Muscle of back (tissue), 11 donors: ENCODE data around the gene LRRTM3. TPM values are rescaled to one million over a fixed set of nuclear protein-coding genes. Genes with fewer than 3 reads are reported as not detected.

ENCODE experiments used
- DNase-seq, 3 donors: peaks; one replicate each; pipeline versions ENCODE4 v3.0.0 to v3.0.0-alpha.2; 2013
- polyA plus RNA-seq, 10 donors: library from polyadenylated mRNA; unstranded; fragments of 120-200 nt; gene quantifications; one replicate each; pipeline ENCODE4 v1.2.1, GENCODE V29; 2013; ENCODE audit not compliant: insufficient read length in 10 of 10

The LRRTM3 gene
- polyA plus RNA-seq, 10 donors: 1.1 to 4.1 (median 1.9) TPM

DNA sequence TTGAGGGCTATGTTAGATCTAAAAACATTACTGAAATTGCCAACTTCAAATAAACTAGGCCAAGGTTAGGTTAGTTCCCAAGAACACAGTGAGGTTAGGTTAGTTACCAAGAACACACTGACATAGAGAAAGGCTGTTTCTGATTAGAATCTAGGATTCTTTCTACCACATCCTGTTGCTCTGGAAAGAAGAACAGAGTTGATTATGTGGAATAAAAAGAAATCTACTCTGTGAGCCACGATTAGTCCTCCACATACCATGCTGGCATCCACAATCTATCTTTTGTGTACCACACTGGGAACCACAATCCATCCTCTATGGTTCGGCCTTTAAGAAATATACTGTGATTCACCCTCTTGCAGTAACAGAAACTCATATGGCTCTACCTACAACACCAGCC, 91.4 kb downstream of the LRRTM3 start:
- no peak for DNase-seq

DNA sequence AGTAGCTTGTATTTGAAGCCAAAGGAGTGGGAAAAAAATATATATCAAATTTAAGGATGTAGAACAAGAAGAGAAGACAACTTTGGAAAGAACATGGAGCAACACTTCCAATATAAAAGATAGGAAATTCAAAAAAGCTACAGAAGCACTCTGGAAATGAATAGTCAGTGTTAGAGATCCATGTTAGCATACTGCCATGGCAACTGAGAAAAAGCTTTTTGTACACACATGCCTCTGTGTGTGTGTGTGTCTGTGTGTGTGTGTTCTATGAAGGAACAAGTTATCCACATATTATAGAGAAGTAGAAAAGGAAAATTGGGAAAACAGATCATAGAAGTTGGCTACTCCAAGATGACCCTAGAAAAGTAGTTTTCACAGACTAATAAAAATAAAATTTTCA, 96.3 kb downstream of the LRRTM3 start:
- DNase-seq: peak in 1 of 3 donors; percentile 16

DNA sequence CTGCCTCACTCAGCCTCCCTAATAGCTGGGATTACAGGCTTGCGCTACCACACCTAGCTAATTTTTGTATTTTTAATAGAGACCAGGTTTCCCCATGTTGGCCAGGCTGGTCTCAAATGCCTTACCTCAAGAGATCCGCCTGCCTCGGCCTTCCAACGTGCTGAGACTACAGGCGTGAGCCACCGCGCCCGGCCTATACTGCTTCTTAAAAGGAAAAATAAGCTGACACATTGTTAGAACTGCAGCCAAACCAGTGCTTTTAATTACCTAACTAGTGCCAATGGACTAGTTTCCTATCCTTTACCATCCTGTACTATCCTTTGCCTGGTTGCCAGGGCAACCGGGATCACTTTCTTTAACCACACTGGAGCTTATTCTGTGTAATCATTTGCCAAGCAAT, 108.0 kb downstream of the LRRTM3 start:
- no peak for DNase-seq

DNA sequence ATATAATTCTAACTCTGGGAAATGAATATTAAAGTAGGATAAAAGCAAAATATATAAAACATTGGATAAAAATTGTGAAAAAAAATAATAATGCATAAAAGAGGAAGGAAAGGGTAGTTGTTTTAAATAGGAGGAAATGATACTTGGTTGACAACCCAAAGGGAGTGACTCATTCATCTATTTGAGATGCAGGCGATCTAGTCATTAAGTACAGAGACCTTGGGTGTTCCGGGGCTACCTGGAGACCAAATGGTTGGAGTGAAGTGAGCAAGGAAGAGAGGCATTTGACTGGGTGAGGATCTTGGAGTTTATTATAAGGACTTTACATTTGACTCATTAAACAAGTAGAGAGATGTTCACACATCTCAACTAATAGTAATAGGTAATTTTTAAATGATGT, 111.0 kb downstream of the LRRTM3 start:
- no peak for DNase-seq

DNA sequence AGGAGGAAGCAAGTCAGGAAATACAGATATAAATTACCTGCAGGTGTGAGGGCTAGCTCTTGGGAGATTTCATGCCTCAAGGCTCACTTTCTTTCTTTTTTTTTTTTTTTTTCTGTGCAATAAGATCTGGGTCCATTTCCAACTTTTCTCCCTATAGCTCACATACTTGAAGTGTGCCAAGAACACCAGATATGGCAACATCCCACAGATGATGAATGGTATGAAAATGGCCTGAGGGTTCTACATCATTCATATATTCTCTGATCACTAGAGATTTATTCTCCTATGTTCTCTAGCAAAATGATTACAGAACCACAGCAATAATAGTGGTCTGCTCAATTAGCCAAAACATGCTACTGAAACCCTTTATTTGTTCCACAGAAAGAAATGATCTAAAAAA, 117.2 kb downstream of the LRRTM3 start:
- DNase-seq: no peak

DNA sequence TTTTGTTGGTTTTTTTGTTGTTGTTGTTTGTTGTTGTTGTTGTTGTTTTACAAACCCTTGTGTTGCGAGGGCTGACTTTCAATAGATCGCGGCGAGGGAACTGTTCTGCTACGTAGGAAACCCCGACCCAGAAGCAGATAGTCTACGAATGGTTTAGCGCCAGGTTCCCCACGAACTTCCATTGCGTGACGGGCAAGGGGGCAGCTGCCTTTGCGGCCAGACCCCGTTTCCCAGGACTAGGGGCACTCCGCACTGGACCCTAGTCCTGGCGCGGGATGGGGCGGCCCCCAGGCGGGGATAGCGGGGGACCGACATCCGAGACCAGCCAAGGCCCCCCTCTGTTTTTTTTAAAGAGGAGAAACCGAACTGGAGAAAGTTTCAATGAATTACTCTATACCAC, 119.6 kb downstream of the LRRTM3 start:
- DNase-seq: no peak

DNA sequence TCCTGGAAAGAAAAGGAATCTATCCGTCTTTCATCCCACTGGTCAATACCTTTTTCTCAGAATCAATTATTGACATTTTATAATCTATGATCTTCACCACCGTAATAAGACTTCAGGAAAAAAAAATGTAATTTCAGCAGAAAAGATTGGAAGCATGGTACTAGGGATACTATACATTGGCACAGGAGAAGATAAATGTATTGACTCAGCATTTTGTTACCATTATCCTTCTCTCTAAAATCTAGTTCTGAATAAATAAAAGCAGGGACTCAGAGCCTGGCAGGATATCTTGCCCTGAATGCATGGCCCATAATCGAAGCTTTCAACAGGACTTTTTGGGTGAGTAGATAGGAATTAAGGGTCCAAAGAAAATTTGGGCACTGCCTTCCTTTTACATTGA, 120.7 kb downstream of the LRRTM3 start:
- DNase-seq: no peak

DNA sequence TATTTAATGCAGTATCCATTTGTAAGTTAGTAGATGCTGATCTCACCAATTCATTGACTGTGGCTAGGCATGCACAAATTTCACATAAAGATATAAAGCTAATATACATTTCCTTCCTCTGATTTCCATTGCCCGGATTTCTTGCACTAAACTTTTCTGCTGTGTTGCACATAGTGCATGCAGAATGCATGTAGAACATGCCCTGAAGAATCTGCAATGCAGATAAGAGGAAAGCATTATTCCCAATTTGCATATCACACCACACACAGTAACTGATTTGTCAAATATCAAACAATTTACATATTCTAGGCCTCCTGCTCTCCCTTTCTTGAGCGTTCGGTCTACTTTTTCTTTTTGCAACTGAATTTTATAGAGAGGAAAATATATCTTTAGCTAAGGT, 124.2 kb downstream of the LRRTM3 start:
- no peak for DNase-seq

DNA sequence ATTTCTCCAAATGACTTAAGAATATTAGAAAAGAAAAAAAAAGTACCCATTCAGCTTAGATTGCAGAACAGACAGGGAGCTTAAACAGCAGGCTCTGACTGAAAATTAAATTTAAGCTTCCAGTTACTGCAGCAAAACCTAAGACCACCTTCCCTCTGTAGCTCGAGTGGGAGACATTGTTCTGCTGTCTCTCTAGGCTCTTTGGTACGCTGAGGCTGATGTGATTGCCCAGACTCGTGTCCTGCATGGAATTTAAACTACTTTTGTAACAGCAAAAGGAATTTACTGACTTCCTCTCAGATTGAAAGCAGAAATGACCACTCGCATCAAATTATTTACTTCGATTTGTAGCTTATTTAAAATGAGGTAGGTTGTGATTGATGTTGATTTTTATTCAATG, 124.6 kb downstream of the LRRTM3 start:
- DNase-seq: no peak

DNA sequence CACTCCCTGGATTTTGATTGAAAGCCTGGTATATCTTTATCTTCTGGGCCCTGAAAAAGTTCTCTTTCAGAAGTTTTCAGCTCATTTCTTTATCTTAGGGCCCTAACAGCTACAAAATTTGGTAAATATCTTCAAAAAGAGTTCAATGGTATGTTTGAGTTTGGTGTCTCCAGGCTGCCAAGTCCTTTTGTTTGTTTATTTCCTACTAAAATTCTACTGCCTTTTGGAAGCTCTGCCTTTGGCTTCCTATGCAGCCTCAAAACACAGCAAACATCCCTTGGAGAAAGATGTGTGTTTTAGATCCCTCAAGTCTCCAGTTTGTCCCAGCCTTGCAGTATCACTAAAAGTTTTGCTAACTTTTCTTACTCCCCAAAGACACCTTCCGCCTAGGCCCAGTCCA, 146.8 kb downstream of the LRRTM3 start:
- DNase-seq: peak in 1 of 3 donors; percentile 15

DNA sequence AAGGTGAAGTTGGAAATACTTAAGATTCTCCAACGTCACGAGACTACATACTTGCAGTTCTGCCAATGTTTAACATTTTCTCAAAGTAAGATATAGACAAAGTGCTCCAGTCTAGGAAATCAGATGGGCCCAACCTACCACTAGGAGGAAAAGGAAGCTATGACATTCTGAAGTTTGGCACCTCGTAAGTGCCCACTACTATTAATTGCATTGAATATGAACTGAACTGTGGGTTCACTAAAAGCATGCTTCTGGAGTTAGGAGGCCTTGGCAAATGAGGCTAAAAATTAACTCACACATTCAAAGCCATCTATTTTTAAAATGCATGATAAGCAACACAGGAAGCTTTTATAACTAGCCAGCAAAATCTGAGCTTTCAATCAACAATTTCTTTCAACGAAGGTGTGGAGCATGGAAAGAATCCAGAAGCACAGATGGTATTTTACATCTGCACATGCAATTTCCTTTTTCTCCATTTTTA, 149.7 kb downstream of the LRRTM3 start:
- DNase-seq: no peak

DNA sequence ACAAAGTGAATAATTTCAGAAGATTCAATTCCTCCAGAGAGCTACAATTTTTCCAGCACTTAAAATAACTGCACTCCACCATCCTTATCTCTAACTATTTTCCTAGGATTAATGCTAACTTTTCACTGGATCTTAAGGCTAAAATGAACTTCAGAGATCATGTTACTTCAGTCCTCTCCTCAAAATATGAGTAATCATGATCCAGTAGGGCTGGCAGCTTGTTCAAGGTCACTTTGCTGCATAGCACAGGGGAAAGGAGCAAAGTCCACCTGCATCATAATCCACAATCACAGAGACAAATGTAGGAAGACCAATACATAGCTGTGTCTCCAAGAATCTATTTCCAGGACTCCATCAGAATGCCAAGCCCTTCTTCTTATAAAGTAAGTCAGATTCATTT, 150.3 kb downstream of the LRRTM3 start:
- DNase-seq: no peak

DNA sequence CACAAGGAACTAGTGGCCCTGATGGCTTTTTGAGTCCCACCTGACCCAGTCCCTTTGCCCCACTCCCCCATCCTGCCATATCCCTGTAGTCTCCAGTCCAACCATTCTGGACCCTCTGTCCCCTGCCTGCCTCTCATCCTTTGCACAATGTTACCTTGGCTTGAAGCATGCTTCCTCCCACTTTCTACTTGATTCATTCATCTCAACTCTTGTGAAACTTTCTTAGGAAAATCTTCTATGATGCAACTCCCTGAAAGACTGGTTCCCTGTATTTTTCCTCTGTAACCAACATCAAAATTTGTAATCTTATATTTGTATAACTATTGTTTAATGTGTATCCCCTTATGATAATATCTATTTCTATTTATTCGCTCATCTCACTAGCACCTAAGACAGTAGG, 151.5 kb downstream of the LRRTM3 start:
- no peak for DNase-seq

DNA sequence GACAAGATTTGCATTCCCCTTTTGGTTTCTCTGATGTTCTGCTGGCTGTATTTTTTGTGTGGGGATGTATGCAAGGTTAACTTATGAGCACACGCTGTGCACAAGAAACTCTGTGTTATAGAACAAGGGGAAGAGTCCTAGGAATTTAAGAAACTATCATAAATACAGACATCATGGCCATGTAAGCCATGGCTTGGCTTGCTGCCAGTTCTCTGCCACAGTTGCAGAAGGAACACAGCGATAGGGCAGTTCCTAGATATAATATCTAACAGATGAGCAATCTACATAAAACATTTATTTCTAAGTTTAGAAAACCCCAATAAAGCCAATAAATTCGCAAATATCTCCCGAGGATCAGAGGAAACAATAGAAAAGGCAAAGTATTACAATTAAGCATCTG, 153.3 kb downstream of the LRRTM3 start:
- no peak for DNase-seq

DNA sequence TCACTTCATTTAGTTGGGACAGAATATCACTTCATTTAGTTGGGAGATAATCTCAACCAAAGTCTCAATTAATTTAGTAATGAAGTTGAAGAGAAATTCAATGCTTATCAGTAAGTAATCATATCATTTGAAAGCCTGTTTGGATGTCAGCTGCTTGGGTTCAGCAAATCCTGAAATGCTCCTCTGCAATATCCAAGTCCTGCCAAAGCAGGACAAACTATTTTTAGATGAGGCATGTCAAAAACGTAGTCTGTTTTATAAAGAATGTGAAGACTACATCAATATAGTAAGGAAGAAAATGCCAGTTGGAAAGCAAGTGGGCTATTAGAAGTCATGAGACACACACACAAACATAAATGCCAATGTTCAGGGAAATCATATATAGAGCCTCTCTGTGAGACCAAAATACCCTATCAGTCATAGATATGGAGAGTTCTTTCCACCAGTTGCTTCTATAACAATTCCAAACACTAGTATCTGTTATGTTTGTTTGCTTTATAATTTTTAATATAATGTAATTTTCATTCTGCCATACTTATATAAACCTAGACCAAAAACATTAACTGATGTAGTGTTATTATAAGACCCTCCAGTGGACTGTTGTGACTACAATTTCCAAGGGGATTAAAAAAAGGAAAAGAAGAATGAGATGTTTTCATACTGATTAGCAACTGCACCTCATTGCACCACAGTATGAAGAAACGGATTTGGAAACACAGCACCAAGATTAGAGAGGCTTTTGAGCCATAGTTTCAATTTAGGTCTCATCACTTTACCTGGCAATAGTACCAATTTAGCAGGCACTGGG, 160.7 kb downstream of the LRRTM3 start:
- DNase-seq: peak in 1 of 3 donors; percentile 16

DNA sequence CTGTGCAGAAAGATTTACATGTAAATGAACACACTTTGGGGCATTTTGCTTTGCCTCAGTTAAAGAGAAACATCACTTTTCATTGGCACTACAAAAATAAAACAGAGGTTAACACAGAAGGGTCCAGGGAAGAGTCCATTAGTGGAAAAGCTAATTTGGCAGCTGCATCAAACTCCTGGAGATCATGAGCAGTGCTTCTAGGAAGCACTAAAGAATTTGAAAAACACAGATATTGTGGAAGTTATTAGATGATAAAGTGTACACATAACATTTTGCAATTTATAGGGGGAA, 161.2 kb downstream of the LRRTM3 start:
- no peak for DNase-seq

DNA sequence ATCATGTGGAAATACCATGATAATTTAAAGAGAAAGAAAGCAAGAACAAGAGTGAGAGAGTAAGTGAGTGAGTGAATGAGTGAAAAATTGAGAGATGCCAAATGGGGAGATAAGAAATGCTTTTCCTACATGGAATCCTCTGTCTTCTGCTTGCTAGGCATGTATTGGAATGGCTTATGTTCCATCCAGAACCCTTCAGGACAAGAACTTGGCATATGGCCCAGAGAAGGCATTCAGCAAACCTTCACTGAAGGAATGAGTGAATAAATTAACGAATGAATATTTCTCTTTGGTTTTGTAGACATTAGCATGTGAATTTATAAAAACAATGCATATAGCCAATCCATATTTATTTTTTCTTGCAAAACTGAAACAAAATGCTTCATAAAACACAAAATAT, 162.2 kb downstream of the LRRTM3 start:
- DNase-seq: no peak

DNA sequence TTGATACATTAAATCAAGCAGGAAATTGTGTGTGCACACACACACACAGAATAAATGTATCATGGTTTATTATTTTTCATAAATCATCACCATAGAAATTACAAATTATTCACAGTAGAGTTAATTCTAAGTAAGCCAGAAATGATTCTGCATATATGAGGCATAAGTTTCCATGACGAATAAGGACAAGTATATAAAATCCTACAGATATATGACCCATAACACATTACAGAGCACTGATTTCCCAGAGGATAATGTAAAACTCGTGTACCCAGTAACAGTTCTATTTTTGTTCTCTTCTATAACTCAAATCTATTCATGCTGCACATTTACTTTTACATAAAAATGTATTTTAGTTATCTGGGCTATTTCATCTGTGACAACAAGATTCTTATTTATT, 169.7 kb downstream of the LRRTM3 start:
- no peak for DNase-seq

DNA sequence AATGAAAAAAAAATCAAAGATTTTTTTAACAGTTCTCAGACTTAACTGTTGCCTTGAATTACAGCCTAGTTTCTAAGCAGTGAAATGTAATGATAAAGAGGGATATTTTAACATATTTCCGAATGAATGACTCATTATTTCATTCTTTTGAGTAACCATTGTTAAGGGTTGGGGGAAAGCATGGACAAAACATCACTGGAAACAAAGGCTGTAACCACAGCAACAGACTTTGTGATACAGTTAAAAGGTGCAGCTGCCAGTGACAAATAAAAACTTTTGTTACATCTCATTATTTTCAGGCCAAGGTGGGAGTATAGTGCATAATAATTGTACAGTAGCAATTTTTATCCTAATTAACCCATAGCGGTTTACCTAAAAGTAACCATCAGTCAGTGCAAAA, 172.6 kb downstream of the LRRTM3 start:
- peak in 1 of 3 donors; percentile 44 for DNase-seq

DNA sequence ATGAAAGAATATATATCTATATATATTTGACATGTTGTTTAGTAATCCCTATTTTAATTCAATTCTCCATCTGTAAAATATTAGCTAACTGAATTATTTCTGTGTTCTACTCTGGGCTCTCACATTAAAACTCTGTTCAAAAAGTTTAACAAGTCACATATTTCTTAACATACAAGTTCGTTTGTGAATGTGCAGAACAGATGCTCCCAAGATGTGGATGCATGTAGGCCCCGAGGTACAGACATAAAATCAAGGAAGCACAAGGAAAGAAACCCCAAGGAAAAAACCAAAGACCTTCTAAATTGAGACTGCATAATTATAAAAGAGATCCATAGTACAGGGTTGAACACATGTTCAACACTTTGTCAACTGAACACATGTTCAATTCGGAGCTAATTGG, 175.1 kb downstream of the LRRTM3 start:
- peak in 1 of 3 donors; percentile 53 for DNase-seq

DNA sequence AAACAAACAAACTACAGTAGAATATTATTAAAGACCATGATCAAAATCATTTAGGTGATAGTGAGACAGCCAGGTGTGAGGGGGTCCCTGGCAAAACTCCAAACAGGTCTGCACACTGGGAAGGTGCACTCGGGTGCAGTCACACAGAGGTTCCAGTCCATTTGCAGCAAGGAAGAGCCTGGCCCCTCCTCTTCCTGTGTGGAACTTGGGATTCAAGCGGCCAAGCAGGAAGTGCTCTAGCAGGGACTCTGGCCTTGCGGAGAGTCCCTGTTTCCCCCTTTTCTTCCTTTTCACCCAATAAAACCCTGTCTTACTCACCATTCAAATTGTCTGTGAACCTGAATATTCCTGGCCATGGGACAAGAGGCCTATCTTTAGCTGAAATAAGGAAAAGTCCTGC, 181.8 kb downstream of the LRRTM3 start:
- DNase-seq: no peak

DNA sequence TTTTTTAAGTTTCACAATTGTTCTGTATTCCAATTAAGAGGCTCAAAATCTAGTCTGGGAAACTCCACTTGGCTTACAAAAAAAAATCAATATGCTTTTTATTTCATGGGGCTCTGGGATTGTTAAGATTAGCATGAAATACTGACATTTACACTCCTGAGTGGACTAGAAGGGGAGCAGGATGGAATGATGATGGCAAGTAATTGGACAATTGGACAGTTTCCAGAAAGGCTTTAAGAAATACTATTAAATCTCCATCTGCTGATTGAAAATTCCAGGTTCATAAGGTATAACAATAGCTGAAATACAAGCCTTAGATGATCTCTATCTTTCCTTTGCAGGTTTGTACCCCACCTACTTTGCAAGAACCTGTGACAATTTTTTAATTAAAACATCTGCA, 184.4 kb downstream of the LRRTM3 start:
- DNase-seq: no peak

DNA sequence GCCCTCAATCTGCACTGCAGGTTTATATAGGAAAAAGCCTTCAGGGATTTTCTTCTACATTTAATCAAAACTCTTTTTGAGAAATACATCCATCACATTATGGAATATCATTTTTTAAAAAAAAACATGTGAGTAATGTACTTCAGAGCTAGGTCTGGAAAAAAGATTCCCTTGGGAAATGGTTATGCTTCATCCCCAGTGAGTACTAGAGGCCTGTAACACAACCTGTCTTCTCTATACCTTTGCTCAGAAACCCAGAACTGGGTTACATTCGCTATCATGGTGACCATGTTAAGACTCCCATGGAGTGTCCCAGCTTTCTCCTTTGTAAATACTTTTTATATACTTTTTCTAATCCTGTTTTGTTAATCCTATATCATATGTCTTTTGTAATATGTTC, 186.9 kb downstream of the LRRTM3 start:
- no peak for DNase-seq

DNA sequence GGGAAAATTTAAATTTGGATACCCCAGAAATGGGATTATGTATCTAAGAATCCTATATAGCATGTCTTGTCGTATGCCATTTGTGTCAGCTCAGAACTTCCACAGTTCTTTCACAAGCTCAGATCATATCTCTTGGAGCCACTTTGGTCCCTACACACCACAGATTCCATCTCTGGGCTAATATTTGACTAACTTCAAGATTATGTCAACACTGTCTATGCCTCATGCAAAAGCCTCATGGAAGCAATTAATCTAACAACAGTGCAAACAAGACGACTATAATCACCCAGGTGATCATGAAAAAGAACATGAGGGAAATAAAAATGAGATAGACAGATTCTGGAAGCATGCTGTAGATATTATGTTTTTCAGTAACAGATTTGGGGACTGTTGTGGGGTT, 189.1 kb downstream of the LRRTM3 start:
- no peak for DNase-seq
